Measurements from ENCODE around the gene MRPL3. TPM values are rescaled to one million over a fixed set of nuclear protein-coding genes. Genes with fewer than 3 reads are reported as not detected.

MRPL3 gene
- total and polyA plus RNA-seq, 10 of the 15 experiments (the other 5 are each of a cell fraction or from before 2014, with no cell fraction given) = 91.6 to 307 (median 198) TPM

GRCh38 chr3:131494706-131495105, 8.1 kb downstream of the MRPL3 start:
- SMC1A ChIA-PET (ENCODE audit: uncharacterized antibody, unreplicated experiment) = interaction anchor here (0.5 to 2.0 kb wide), 3 partner anchors 13 to 14 kb away, joined by 4 to 6 read pairs (median 4); no protein-coding TSS in a partner anchor
- in situ Hi-C loops (cut with MboI) = no loop called here
- H3K27ac ChIP-seq (ENCODE audit: control insufficient read depth, insufficient read depth) = no peak overlapping the region
- H3K79me2 ChIP-seq (ENCODE audit: control insufficient read depth, insufficient read depth, low read length) = peaks cover under 1% of the 10 kb centered on the region
- no peak overlapping the region for H2AFZ ChIP-seq (ENCODE audit: control insufficient read depth, low read depth, low read length)
- DNase-seq (ENCODE audit: low read depth, low spot score) (no peak), ATAC-seq (peak; percentile 23; the same call in 1 of the 3 replicates), FAIRE-seq (no peak)
- no peak overlapping the region for H3K4me2 ChIP-seq (ENCODE audit: control insufficient read depth, insufficient read depth)
- POLR2A ChIA-PET = no interaction called here
- no peak overlapping the region for H3K9ac ChIP-seq (ENCODE audit: control insufficient read depth, insufficient read depth, low read length)
- H4K20me1 ChIP-seq (ENCODE audit: control insufficient read depth, insufficient read depth) = no peaks in the 10 kb centered on the region
- TF ChIP-seq ZBTB33 (IDR thresholded peaks at IDR 0.05) = no peak
- TF ChIP-seq PKNOX1 (IDR thresholded peaks at IDR 0.05) = peak; percentile 41; the same call in 1 of the 2 replicates
- TF ChIP-seq JUND (IDR thresholded peaks at IDR 0.05; ENCODE audit: low read depth, low read length) = no peak
- TF ChIP-seq YY1 (IDR thresholded peaks at IDR 0.05; ENCODE audit: low read depth, low read length) = no peak
- TF ChIP-seq MTA2 (IDR thresholded peaks at IDR 0.05; ENCODE audit: low read depth) = peak; percentile 87
- no peak for TF ChIP-seq NRF1 (conservative IDR thresholded peaks at IDR 0.05; ENCODE audit: low read depth, low read length)
- no peaks in the 10 kb centered on the region for H3K4me1 ChIP-seq (ENCODE audit: control insufficient read depth, insufficient read depth, low read length)
- intact Hi-C loops (cut with micrococcal nuclease; ENCODE audit: unreplicated experiment) = loop anchor here (10.0 kb wide), 1 partner anchor 470 kb away; the partner anchor contains the start of genes ASTE1 and NEK11
- peaks cover 3 to 27% of the 10 kb centered on the region in 2 experiments for H3K36me3 ChIP-seq (ENCODE audit: control insufficient read depth in 2 of 2, insufficient read depth in 2 of 2, low read length in 1 of 2)
- no peaks in the 10 kb centered on the region for H3K27me3 ChIP-seq (replicated peaks in 1 of 2; ENCODE audit: control insufficient read depth in 2 of 2, insufficient read depth in 2 of 2, low read length in 1 of 2)
- no TSS peak for BruUV-seq (replicated peaks)
- no peak overlapping the region for H3K4me3 ChIP-seq
- RAD21 ChIA-PET (ENCODE audit: unreplicated experiment) = no interaction called here
- no peaks in the 10 kb centered on the region for H3K9me3 ChIP-seq (replicated peaks; ENCODE audit: control insufficient read depth, insufficient read depth, low read length)
- 91% methylated on average over 1 of the region's 1 CpG for WGBS (ENCODE audit: insufficient coverage, insufficient replicate concordance, low lambda C conversion rate, missing lambda C conversion rate)
- CTCF ChIA-PET = interaction anchor here (0.8 kb wide), 1 partner anchor 300 kb away, joined by 3 read pairs; no protein-coding TSS in a partner anchor

Data from GM12878 (cell line).